CD14-positive monocyte (primary cell): ENCODE measurements around the gene RELN. TPM values are rescaled to one million over a fixed set of nuclear protein-coding genes. Genes with fewer than 3 reads are reported as not detected.

Experiments used
- DNase-seq, 3 donors: peaks; one replicate each; pipeline ENCODE4 v3.0.0-alpha.2; 2011 to 2022
- H2AFZ ChIP-seq: 2 replicates; pipeline ENCODE4 v1.6.0; 2012; ENCODE audit warnings: mild to moderate bottlenecking, low read depth, low read length, inconsistent platforms; ENCODE audit not compliant: insufficient read depth, poor library complexity, severe bottlenecking
- H3K27ac ChIP-seq, 2 donors: 1 replicate in 1 of 2; 2 replicates in 1 of 2; pipeline ENCODE4 v1.5.1; 2012 to 2013; ENCODE audit warnings: low read length in 2 of 2, control low read depth in 1 of 2, inconsistent platforms in 1 of 2, low read depth in 1 of 2, mild to moderate bottlenecking in 1 of 2
- H3K27me3 ChIP-seq, 2 donors: one replicate each; pipeline versions ENCODE4 v1.6.0 to v1.6.1; 2011 to 2013; ENCODE audit warnings: low read length in 2 of 2; ENCODE audit not compliant: control insufficient read depth in 2 of 2, insufficient read depth in 2 of 2
- H3K36me3 ChIP-seq, 2 donors: replicated peaks in 1 of 2; 1 replicate in 1 of 2; 2 replicates in 1 of 2; pipeline versions ENCODE4 v1.5.1 to v1.6.1; 2012 to 2013; ENCODE audit warnings: low read length in 2 of 2, control low read depth in 1 of 2, inconsistent platforms in 1 of 2, mild to moderate bottlenecking in 1 of 2; ENCODE audit not compliant: insufficient read depth in 2 of 2, control insufficient read depth in 1 of 2
- H3K4me1 ChIP-seq, 2 donors: 1 replicate in 1 of 2; 2 replicates in 1 of 2; pipeline versions ENCODE4 v1.5.1 to v1.6.1; 2012 to 2013; ENCODE audit warnings: low read length in 2 of 2, control low read depth in 1 of 2, inconsistent platforms in 1 of 2, mild to moderate bottlenecking in 1 of 2, moderate library complexity in 1 of 2; ENCODE audit not compliant: insufficient read depth in 2 of 2, control insufficient read depth in 1 of 2
- H3K4me2 ChIP-seq: replicated peaks from 2 replicates; pipeline ENCODE3; 2012; ENCODE audit warnings: low read length, moderate library complexity, mild to moderate bottlenecking; ENCODE audit not compliant: poor library complexity, severe bottlenecking; ENCODE audit errors: extremely low read depth
- H3K4me3 ChIP-seq, 3 experiments: fragments of 200-600 bp in 1 of 3; sonication (generic) in 1 of 3; replicated peaks in 1 of 3; 1 replicate in 2 of 3; 2 replicates in 1 of 3; pipeline ENCODE4 v1.5.1; 2011 to 2013; ENCODE audit warnings: low read length in 3 of 3, mild to moderate bottlenecking in 3 of 3, control low read depth in 2 of 3, low read depth in 2 of 3, inconsistent platforms in 1 of 3, moderate library complexity in 1 of 3
- H3K79me2 ChIP-seq: 2 replicates; pipeline ENCODE4 v1.6.0; 2012; ENCODE audit warnings: mild to moderate bottlenecking, control low read depth, inconsistent platforms, low read length, moderate library complexity; ENCODE audit not compliant: insufficient read depth
- H3K9ac ChIP-seq: 2 replicates; pipeline ENCODE4 v1.6.0; 2017; ENCODE audit warnings: low read length, mild to moderate bottlenecking; ENCODE audit not compliant: insufficient read depth, poor library complexity, severe bottlenecking
- H3K9me3 ChIP-seq, 2 donors: replicated peaks in 1 of 2; 1 replicate in 1 of 2; 2 replicates in 1 of 2; pipeline versions ENCODE4 v1.5.1 to v1.6.1; 2012 to 2013; ENCODE audit warnings: low read length in 2 of 2, control low read depth in 1 of 2; ENCODE audit not compliant: control insufficient read depth in 1 of 2, insufficient read depth in 1 of 2
- H4K20me1 ChIP-seq: 2 replicates; pipeline ENCODE4 v1.6.0; 2012; ENCODE audit warnings: mild to moderate bottlenecking, low read length, control low read depth, moderate library complexity; ENCODE audit not compliant: insufficient read depth
- H3K27ac Mint-ChIP-seq, 7 donors: one replicate each; pipeline ENCODE4 v1.8.0; 2020; ENCODE audit warnings: mild to moderate bottlenecking in 7 of 7, mixed read lengths in 7 of 7, moderate library complexity in 6 of 7, inconsistent platforms in 2 of 7
- H3K27me3 Mint-ChIP-seq, 3 donors: one replicate each; pipeline ENCODE4 v1.8.0; 2021 to 2022; ENCODE audit warnings: low read depth in 3 of 3, mild to moderate bottlenecking in 3 of 3, mixed read lengths in 3 of 3, moderate library complexity in 3 of 3, inconsistent platforms in 1 of 3
- H3K36me3 Mint-ChIP-seq, 2 donors: one replicate each; pipeline ENCODE4 v1.8.0; 2020; ENCODE audit warnings: mixed read lengths in 2 of 2, inconsistent platforms in 1 of 2, mild to moderate bottlenecking in 1 of 2
- H3K4me1 Mint-ChIP-seq: one replicate; pipeline ENCODE4 v1.8.0; 2020; ENCODE audit warnings: mild to moderate bottlenecking, mixed read lengths
- H3K4me3 Mint-ChIP-seq, 2 donors: one replicate each; pipeline ENCODE4 v1.8.0; 2020; ENCODE audit warnings: mild to moderate bottlenecking in 2 of 2, mixed read lengths in 2 of 2, moderate library complexity in 1 of 2
- H3K9me3 Mint-ChIP-seq, 7 donors: one replicate each; pipeline ENCODE4 v1.8.0; 2020 to 2022; ENCODE audit warnings: mixed read lengths in 7 of 7, mild to moderate bottlenecking in 6 of 7, moderate library complexity in 6 of 7, inconsistent platforms in 2 of 7
- WGBS: methylation state at CpG from one replicate; pipeline ENCODE4 v1.1.5; 2013; ENCODE audit warnings: missing lambda C conversion rate; ENCODE audit not compliant: insufficient coverage; 5-methylcytosine and 5-hydroxymethylcytosine counted together
- intact Hi-C, 2 donors: fragments of 100-400 bp; cut with micrococcal nuclease; formaldehyde crosslinking; loops; one replicate each; pipeline versions ENCODE4 v1.15.0 to v1.15.1; 2023
- polyA plus RNA-seq, 3 donors: library from polyadenylated mRNA; depleted of rRNA in 1 of 3; unstranded in 2 of 3; stranded (reverse) in 1 of 3; fragments of 300-500 nt in 2 of 3; fragments of >200 nt in 1 of 3; fragmentation: Illumina TruSeq in 2 of 3; gene quantifications; 1 replicate in 2 of 3; 2 replicates in 1 of 3; pipeline ENCODE4 v1.2.3, GENCODE V29; 2012 to 2021
- TF ChIP-seq, protein P1 (sequence below): fragments of 200-600 bp; IDR thresholded peaks from one replicate; pipeline ENCODE4 v1.8.0; 2022; ENCODE audit warnings: antibody characterized with exemption, mild to moderate bottlenecking

Gene RELN
- polyA plus RNA-seq, 3 donors: not detected

DNA sequence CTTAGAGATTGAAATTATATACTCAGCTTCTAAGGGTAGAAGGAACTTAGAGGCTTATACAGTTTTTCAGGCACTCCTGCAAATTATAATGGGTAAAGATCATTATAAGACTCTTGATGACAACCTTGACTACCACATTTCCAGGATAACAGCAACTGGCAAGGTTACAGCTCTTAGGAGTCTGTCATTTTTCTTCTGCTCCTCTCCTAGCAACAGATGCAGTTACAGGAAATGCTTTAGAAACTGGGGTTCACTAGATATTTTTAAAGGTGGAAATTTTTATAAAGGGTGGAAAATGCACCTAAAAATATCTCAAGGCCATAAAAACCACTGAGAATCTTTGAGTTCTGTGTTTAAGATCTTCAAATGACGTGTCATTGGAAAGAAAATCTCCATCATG, 185.8 kb downstream of the RELN start:
- Histone ChIP-seq H2AFZ (no peak overlapping the region), H3K4me1 (no peaks in the 10 kb centered on the region), H3K4me2 (no peak overlapping the region), H3K9ac (no peak overlapping the region), H3K79me2 (no peaks in the 10 kb centered on the region), H3K9me3 (no peaks in the 10 kb centered on the region), H3K27me3 (no peaks in the 10 kb centered on the region), H4K20me1 (no peaks in the 10 kb centered on the region), H3K4me3 (no peak overlapping the region), H3K27ac (no peak overlapping the region), H3K36me3 (no peaks in the 10 kb centered on the region)
- DNase-seq: no peak
- H3K27ac Mint-ChIP-seq: no peak overlapping the region
- intact Hi-C loops: no loop called here
- no peaks in the 10 kb centered on the region for H3K36me3 Mint-ChIP-seq
- H3K9me3 Mint-ChIP-seq: peaks cover 0 to 9% (median 0%) of the 10 kb centered on the region in 7 donors
- H3K27me3 Mint-ChIP-seq: no peaks in the 10 kb centered on the region
- WGBS: no CpG with 5 or more reads among the region's 1 CpG
- TF ChIP-seq, protein P1, sequence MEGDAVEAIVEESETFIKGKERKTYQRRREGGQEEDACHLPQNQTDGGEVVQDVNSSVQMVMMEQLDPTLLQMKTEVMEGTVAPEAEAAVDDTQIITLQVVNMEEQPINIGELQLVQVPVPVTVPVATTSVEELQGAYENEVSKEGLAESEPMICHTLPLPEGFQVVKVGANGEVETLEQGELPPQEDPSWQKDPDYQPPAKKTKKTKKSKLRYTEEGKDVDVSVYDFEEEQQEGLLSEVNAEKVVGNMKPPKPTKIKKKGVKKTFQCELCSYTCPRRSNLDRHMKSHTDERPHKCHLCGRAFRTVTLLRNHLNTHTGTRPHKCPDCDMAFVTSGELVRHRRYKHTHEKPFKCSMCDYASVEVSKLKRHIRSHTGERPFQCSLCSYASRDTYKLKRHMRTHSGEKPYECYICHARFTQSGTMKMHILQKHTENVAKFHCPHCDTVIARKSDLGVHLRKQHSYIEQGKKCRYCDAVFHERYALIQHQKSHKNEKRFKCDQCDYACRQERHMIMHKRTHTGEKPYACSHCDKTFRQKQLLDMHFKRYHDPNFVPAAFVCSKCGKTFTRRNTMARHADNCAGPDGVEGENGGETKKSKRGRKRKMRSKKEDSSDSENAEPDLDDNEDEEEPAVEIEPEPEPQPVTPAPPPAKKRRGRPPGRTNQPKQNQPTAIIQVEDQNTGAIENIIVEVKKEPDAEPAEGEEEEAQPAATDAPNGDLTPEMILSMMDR: no peak
- no peak overlapping the region for H3K4me3 Mint-ChIP-seq
- no peaks in the 10 kb centered on the region for H3K4me1 Mint-ChIP-seq

DNA sequence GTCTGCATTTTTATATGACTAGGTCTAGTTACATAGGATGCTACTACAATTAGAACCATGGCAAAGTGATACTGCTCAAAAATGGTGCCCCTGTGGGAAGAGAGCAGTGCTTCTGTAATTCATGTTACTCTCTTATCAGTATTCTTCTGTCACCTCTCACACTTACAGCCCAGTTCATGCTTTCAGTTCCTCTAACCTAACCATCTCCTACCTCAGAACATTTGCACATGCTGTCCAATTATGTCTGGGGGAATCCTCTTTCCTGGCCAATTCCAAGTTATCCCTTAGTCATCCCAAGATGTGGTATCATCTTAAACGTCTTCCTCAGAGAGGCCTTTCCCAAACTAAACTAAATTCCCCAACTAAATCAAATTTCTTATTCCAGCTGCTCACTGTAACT, 190.2 kb downstream of the RELN start:
- no peaks in the 10 kb centered on the region for H3K9me3 ChIP-seq
- H3K4me3 ChIP-seq: no peak overlapping the region
- no peaks in the 10 kb centered on the region for H4K20me1 ChIP-seq
- Mint-ChIP-seq H3K36me3 (no peaks in the 10 kb centered on the region), H3K9me3 (peaks cover 0 to 7% (median 1%) of the 10 kb centered on the region in 7 donors), H3K27ac (no peak overlapping the region), H3K4me1 (no peaks in the 10 kb centered on the region), H3K27me3 (no peaks in the 10 kb centered on the region), H3K4me3 (no peak overlapping the region)
- H3K9ac ChIP-seq: no peak overlapping the region
- no peak overlapping the region for H2AFZ ChIP-seq
- H3K4me2 ChIP-seq: no peak overlapping the region
- TF ChIP-seq, protein P1: no peak
- DNase-seq: no peak
- no peaks in the 10 kb centered on the region for H3K4me1 ChIP-seq
- intact Hi-C loops: no loop called here
- H3K36me3 ChIP-seq: no peaks in the 10 kb centered on the region
- H3K27me3 ChIP-seq: no peaks in the 10 kb centered on the region
- no peaks in the 10 kb centered on the region for H3K79me2 ChIP-seq
- H3K27ac ChIP-seq: no peak overlapping the region
- no CpG with 5 or more reads among the region's 1 CpG for WGBS
